GM12874 (cell line): ENCODE results near the gene LMO7.

Experiments used
- CTCF ChIP-seq: IDR thresholded peaks from 2 replicates; pipeline ENCODE4 v1.5.1; 2011; ENCODE audit warnings: low read depth, mild to moderate bottlenecking, control low read depth, low read length, moderate library complexity; ENCODE audit not compliant: insufficient read depth

Gene LMO7

GRCh38 chr13:75797239-75797638, 161.1 kb downstream of the LMO7 start:
- TF ChIP-seq CTCF: no peak

GRCh38 chr13:75797719-75798118, 161.6 kb downstream of the LMO7 start:
- TF ChIP-seq CTCF: no peak

GRCh38 chr13:75798353-75799255, 162.5 kb downstream of the LMO7 start:
- no peak for TF ChIP-seq CTCF

GRCh38 chr13:75800545-75800944, 164.4 kb downstream of the LMO7 start:
- no peak for TF ChIP-seq CTCF

- TF ChIP-seq CTCF: no peak
Observed at GRCh38 chr13:75801388-75801945, 165.3 kb downstream of the LMO7 start.

GRCh38 chr13:75802161-75802560, 166.0 kb downstream of the LMO7 start:
- no peak for TF ChIP-seq CTCF

- TF ChIP-seq CTCF: no peak
Observed at GRCh38 chr13:75803164-75803611, 167.1 kb downstream of the LMO7 start.
